Testis (tissue), 3 donors: ENCODE measurements around the gene IMP4. TPM values are rescaled to one million over a fixed set of nuclear protein-coding genes. Genes with fewer than 3 reads are reported as not detected.

Experiments used
- DNase-seq: peaks from one replicate; pipeline ENCODE4 v3.0.0-alpha.2; 2019
- H3K27ac ChIP-seq, 2 donors: fragments of 200-600 bp; sonication (generic); one replicate each; pipeline ENCODE4 v1.5.1; 2019
- H3K27me3 ChIP-seq: fragments of 200-600 bp; sonication (generic); one replicate; pipeline ENCODE4 v1.5.1; 2019
- H3K36me3 ChIP-seq: fragments of 200-600 bp; sonication (generic); one replicate; pipeline ENCODE4 v1.5.1; 2017; ENCODE audit warnings: low read depth; ENCODE audit errors: missing control alignments
- H3K4me1 ChIP-seq: fragments of 200-600 bp; sonication (generic); one replicate; pipeline ENCODE4 v1.5.1; 2019
- H3K4me3 ChIP-seq, 2 donors: fragments of 200-600 bp; sonication (generic); one replicate each; pipeline ENCODE4 v1.5.1; 2017 to 2019
- H3K9me3 ChIP-seq: fragments of 200-600 bp; sonication (generic); one replicate; pipeline ENCODE4 v1.5.1; 2017
- CTCF ChIP-seq, 3 experiments: fragments of 450-650 bp in 2 of 3; fragments of 200-600 bp in 1 of 3; sonication (generic) in 1 of 3; IDR thresholded peaks; one replicate each; pipeline ENCODE4 v1.5.1; 2016 to 2019; ENCODE audit warnings: antibody characterized with exemption in 3 of 3, mild to moderate bottlenecking in 2 of 3, moderate library complexity in 1 of 3
- POLR2A ChIP-seq: fragments of 450-650 bp; IDR thresholded peaks from one replicate; pipeline ENCODE4 v1.6.1; 2017; ENCODE audit warnings: antibody characterized with exemption, mild to moderate bottlenecking, moderate library complexity
- WGBS, 2 donors: methylation state at CpG; one replicate each; pipeline ENCODE4 v1.1.5; 2018; 5-methylcytosine and 5-hydroxymethylcytosine counted together
- intact Hi-C: fragments of 100-400 bp; cut with DNase I; formaldehyde crosslinking; loops from one replicate; pipeline ENCODE4 v1.15.1; 2023; ENCODE audit warnings: low total_unique reads
- polyA plus RNA-seq: library from polyadenylated mRNA; stranded (reverse); fragments of 350-450 nt; fragmentation: Illumina TruSeq; extraction: RNeasy Lipid Tissue Mini Kit (QIAGEN cat#74804); gene quantifications from one replicate; pipeline ENCODE4 v1.2.3, GENCODE V29; 2014; ENCODE audit warnings: low read depth, low replicate concordance; ENCODE audit not compliant: insufficient read depth
- total RNA-seq, 2 donors: library from RNA; depleted of rRNA; stranded (reverse); fragments of >200 nt; gene quantifications; one replicate each; pipeline ENCODE4 v1.2.3, GENCODE V29; 2016

Gene IMP4
- total and polyA plus RNA-seq, 3 donors from 2014 or later: 57.1 to 109 (median 103) TPM

GRCh38 chr2:130349174-130349573 is 6.5 kb downstream of the IMP4 start:
- no peak overlapping the region for H3K4me3 ChIP-seq
- TF ChIP-seq CTCF (IDR thresholded peaks at IDR 0.05): no peak
- TF ChIP-seq POLR2A: no peak
- no peaks in the 10 kb centered on the region for H3K36me3 ChIP-seq

GRCh38 chr2:130351711-130352110 is 9.0 kb downstream of the IMP4 start:
- Histone ChIP-seq H3K36me3 (no peaks in the 10 kb centered on the region), H3K4me3 (no peak overlapping the region), H3K27ac (no peak overlapping the region), H3K9me3 (no peaks in the 10 kb centered on the region), H3K27me3 (no peaks in the 10 kb centered on the region), H3K4me1 (peaks cover 4% of the 10 kb centered on the region)
- TF ChIP-seq CTCF (IDR thresholded peaks at IDR 0.05) (no peak), POLR2A (no peak)
- no peak for DNase-seq
- WGBS, 2 donors: 60 to 73% methylated on average over 1 to 7 of the region's 7 CpGs
- intact Hi-C loops: no loop called here

More at GRCh38 chr2:130349174-130349573, 6.5 kb downstream of the IMP4 start:
- Histone ChIP-seq H3K9me3 (no peaks in the 10 kb centered on the region), H3K27me3 (no peaks in the 10 kb centered on the region), H3K4me1 (peaks cover under 1% of the 10 kb centered on the region), H3K27ac (no peak overlapping the region)
- DNase-seq: no peak
- 89 to 92% methylated on average over 3 of the region's 3 CpGs for whole genome bisulfite sequencing, 2 donors
- intact Hi-C loops: no loop called here

GRCh38 chr2:130352237-130352636 is 9.5 kb downstream of the IMP4 start:
- intact Hi-C loops: no loop called here
- Histone ChIP-seq H3K4me1 (peaks cover 6% of the 10 kb centered on the region), H3K9me3 (no peaks in the 10 kb centered on the region), H3K27me3 (no peaks in the 10 kb centered on the region), H3K36me3 (no peaks in the 10 kb centered on the region), H3K4me3 (no peak overlapping the region), H3K27ac (no peak overlapping the region)
- TF ChIP-seq CTCF (IDR thresholded peaks at IDR 0.05) (no peak), POLR2A (no peak)
- no peak for DNase-seq
- 57 to 67% methylated on average over 7 of the region's 7 CpGs for WGBS, 2 donors

- Histone ChIP-seq H3K27ac (no peak overlapping the region), H3K36me3 (no peaks in the 10 kb centered on the region), H3K9me3 (no peaks in the 10 kb centered on the region), H3K4me1 (peaks cover 6% of the 10 kb centered on the region), H3K4me3 (no peak overlapping the region), H3K27me3 (no peaks in the 10 kb centered on the region)
- DNase-seq: no peak
- intact Hi-C loops: no loop called here
- TF ChIP-seq POLR2A: no peak
- TF ChIP-seq CTCF (IDR thresholded peaks at IDR 0.05): no peak
- 84 to 94% methylated on average over 6 to 7 of the region's 7 CpGs for WGBS, 2 donors
Measured at GRCh38 chr2:130353291-130354138, 10.8 kb downstream of the IMP4 start.

GRCh38 chr2:130354139-130354428 is 11.4 kb downstream of the IMP4 start:
- Histone ChIP-seq H3K36me3 (no peaks in the 10 kb centered on the region), H3K4me1 (peaks cover 6% of the 10 kb centered on the region), H3K27me3 (no peaks in the 10 kb centered on the region), H3K4me3 (no peak overlapping the region), H3K27ac (no peak overlapping the region), H3K9me3 (no peaks in the 10 kb centered on the region)
- intact Hi-C loops: no loop called here
- TF ChIP-seq CTCF (IDR thresholded peaks at IDR 0.05) (no peak), POLR2A (no peak)
- WGBS, 2 donors: 71 to 79% methylated on average over 1 of the region's 1 CpG
- no peak for DNase-seq
